HG03108 (cell line): ENCODE measurements around the gene KIAA1328.

Source experiments
- ATAC-seq: cut with Tn5 transposase; IDR thresholded peaks from one replicate; pipeline ENCODE4 v1.9.1; 2021; ENCODE audit warnings: moderate library complexity; ENCODE audit not compliant: unreplicated experiment

Gene KIAA1328

DNA sequence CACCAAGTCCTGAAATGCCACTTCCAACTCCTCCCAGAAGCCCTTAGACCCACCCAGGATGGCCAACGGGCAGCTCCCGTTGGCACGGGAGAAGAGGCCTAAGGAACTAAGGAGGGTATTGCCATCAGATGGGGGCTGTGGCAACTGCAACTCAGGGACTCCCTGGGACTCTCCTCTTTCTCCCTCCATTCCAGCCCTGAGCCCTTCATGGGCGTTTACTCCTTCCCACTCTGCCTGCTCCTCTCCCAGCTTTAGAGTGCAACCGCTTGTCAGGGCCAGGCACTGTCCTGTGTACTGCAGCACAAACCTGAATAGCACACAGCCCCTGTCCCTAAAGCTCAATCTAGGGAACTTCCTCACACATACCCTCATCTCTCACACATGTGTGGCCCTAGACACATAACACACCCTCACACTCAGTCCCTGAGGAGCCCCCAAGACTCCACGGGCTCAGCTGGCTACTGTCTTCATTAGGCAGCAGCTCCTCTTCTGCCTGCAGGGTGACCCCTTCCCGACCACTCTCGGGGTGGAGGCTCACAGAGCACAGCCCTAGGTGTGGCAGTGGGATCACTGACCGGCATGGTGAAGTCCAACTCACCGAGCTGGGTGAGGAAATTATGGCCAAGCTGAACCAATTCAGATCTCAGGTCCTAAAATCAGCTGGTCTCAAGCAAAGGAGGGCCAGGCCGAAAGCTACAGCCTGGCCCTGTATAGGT lies 420.4 kb downstream of the KIAA1328 start:
- no peak for ATAC-seq

- no peak for ATAC-seq
Measured at GRCh38 chr18:37249895-37250618, 421.1 kb downstream of the KIAA1328 start.

DNA sequence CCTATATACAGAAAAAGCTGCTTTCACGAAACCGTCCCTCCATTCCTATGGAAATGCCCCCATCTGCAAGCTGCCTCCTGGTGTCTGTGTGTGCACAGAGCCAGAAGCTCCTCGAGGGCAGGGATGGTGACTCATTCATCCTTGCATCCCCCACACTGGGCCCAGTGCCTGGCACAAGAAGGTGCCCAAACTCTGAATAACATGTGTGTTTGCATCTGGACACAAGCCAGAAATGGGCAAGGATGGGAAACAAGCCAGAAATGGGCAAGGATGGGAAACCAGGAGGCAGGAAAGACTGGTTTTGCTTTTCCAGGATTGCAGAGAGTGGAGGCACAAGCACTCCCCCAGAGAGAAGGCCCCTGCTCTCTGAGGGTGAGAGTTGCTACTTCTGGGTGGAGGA lies 422.8 kb downstream of the KIAA1328 start:
- ATAC-seq: no peak

DNA sequence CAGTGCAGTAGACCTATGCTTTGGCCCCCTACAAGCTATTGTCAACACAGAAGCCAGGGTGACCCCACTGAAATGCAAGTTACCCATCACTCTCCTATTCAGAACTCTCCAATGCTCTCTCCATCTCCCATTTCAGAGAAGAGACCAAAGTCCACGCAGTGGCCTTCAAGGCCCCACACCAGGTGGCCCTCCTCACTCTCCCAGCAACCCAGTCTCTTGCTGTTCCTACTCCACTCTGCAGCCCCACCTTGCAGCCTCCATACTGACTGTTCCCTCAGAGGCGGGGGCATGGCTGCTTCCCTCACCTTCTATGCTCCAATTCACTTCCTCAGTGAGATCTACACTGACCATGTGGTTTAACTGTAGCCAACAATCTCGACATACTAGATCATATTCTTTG lies 423.4 kb downstream of the KIAA1328 start:
- ATAC-seq: no peak

GRCh38 chr18:37252854-37253393 lies 424.0 kb downstream of the KIAA1328 start:
- ATAC-seq: no peak

DNA sequence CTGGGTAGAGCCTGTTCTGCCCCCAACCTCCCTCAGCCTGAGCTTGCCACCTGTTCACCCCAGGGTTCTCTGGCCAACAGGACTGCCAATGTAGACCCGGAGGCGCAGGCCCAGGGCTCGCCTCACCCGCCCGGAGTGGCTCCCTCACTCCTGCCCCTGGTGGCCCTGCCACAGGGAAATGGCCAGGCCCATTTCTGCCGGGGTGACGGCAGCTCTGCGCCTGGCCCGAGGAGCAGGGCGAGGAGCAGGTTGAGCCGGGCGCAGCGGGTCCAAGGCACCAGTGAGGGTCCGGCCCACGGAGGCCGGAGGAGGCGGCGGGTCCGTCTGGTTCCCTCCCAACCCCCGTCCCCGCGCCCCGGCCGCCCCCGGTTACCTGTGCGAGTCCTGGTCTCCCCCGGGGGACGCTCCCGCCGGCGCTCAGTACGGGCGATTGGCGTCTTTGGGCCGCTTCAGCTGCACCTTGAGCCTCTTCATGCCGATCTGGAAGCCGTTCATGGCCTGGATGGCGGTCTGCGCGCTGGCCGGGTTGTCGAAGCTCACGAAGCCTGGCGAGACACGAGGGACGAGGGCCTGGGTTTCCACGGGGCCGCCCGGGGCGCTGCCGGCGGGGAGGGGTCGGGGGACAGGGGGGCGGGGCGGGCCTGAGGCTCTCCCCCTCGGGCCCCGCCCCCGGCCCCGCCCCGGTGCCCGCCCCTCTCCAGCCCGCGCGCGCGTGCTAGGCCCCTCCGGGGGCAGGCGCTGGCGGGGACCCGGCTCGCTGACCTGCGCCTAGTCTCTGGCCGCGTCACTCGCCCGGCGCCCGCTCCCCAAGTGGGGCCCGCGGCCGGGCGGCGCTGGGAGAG lies 424.7 kb downstream of the KIAA1328 start:
- no peak for ATAC-seq

DNA sequence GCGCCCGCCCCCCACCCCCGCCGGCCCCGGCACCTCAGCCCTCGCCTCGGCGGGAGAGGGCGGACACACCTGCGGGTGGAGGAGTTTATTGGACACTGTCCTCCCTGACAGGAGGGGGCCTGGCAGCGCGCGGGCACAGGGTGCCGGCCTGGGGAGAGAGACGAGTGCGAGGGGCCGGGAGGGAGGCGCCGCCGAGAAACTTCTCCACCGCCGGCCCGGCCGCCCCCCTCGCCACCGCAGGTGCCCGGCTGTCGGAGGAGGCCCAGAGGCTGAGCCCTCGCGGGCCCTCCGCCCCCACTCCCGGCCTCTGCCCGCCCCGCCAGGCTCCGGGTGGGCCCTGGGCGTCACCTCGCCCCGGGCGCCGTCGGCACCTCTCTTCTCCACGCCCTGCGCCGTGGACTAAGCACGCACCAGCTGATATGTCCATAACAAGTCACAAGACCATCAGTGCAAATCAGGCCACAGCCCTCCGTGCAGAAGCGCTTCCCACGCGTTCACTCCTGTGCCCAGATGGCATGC lies 425.4 kb downstream of the KIAA1328 start:
- ATAC-seq: no peak

GRCh38 chr18:37254973-37255372 lies 426.0 kb downstream of the KIAA1328 start:
- ATAC-seq: no peak

- ATAC-seq: no peak
Measured at GRCh38 chr18:37258131-37258530, 429.2 kb downstream of the KIAA1328 start.

DNA sequence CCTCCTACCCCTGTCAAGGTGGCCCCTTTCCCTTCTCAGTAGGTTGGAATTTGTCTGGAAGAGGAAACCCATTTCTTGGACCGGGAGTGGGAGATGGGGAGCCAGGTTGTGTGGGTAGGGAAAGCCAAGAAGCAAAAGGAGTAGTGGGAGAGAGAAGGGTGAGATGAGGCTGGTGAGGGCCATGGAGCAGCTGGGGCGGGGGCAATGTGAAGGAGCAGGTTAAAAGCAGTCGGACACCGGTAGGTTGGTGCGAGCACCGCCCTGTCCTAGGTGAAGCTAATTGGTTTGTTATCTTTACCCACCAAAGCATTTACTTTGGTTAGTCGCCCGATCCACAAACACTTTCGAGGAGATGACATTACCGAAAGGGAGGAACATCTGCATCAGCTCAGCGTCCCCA lies 429.9 kb downstream of the KIAA1328 start:
- no peak for ATAC-seq

DNA sequence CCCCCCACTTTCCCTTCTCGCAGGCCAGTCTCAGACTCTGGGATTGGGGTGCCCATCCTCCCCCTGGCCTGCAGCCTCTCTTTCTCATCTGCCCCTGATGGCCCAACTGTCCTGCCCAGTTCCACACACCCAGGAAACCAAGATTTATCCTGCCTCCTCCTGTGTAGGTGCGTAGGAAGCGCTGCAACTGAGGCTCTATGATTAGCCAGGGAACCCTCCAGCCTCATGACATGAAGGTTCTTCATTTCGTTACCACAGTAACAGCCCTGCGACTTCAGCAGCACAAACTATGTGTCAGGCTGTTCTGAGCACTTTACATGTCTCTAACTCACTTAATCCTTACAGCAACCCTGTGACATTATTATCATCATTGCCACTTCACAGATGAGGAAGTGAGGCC lies 430.8 kb downstream of the KIAA1328 start:
- no peak for ATAC-seq

GRCh38 chr18:37260367-37261093 lies 431.6 kb downstream of the KIAA1328 start:
- no peak for ATAC-seq

DNA sequence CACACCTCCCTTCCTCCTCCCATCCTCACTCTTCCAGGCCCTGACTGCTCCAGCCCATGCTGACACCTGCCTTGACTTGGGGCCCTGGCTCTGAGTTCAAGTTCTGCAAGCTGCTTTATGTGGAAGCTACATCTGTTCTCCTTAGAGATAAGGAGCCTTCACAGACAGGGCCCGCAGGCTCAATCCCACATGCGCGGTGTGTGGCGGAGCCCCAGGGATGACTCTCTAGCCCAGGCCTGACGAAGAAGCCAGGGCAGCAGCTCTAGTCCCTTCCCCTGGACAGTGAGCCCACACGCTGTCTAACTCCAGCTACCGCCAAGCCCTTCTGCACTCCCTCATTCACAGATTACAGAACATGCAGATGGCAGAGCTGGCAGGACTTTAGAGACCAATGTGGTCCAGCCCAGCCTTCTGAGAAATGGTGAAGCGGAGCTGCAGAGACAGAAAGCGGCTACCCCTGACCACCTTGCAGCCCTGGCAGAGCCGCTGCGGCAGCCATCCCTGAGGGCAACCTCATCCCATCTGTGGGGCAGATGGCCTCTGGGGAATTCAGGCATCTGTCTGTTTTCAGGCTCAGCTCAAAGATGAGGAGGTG lies 432.4 kb downstream of the KIAA1328 start:
- no peak for ATAC-seq

GRCh38 chr18:37261988-37262387 lies 433.1 kb downstream of the KIAA1328 start:
- ATAC-seq: no peak

GRCh38 chr18:37264956-37265355 lies 436.0 kb downstream of the KIAA1328 start:
- no peak for ATAC-seq

DNA sequence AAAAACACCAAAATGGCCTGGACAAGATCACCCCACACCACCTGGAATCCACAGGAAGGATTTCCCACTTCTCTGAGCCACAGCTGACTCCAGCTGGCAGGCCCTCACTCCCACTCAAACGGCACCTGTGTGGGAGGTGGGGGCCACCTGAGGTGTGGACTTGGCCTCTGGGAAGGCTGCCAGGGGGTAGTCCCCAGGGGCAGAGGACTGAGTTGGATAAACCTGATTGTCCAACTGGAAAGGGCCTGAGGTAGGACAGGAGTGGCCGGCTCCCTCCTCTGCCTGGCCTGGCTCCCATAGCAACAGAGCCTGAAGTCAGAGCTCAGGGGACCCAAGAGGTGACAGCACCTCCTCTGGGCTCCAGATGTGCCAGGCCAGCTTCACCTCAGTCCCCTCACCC lies 436.5 kb downstream of the KIAA1328 start:
- ATAC-seq: no peak

DNA sequence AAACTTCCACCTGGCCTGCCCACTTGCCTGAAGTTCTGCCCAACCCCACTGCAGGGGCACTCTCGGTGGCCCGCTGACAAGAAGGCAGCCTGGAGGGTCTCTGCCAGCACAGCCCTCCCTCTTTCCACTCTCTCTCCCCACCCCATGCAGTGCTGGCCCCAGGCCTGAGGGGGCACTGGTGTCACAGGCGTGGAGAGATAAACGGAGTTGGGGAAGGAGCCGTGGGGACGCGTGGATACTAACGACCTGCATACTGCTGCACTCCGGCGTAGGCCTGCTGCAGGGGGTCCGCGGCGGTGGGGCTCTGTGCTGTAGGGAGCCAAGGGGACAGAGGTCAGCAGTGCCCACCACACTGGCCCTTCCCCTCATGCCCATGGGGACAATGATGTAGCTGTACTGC lies 437.4 kb downstream of the KIAA1328 start:
- no peak for ATAC-seq

- ATAC-seq: no peak
Measured at GRCh38 chr18:37270038-37270665, 441.2 kb downstream of the KIAA1328 start.

GRCh38 chr18:37270666-37271052 lies 441.7 kb downstream of the KIAA1328 start:
- ATAC-seq: no peak

DNA sequence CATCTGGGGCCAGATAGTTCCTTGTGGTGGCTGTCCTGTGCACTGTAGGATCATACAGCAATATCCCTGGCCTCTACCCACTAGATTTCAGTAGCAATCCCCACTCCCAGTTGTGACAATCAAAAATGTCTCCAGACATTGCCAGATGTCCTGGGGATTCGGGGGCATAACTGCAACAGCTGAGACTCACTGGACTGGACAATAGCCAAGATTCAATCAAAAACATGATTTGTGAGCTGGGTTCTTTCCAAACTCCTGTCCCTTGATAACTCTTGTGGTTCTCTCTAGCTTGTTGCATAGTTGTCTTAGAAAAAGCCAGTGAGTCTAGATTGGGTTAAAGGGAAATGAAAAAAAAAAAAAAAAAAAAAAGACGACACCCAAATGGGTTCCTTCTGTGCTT lies 443.3 kb downstream of the KIAA1328 start:
- no peak for ATAC-seq
